K562 (cell line): ENCODE results near the gene PODXL. TPM values are rescaled to one million over a fixed set of nuclear protein-coding genes. Genes with fewer than 3 reads are reported as not detected.

Experiments
- BCL6 ChIP-seq: fragments of 250-450 bp; sonication (Bioruptor Pico); IDR thresholded peaks from 2 replicates; pipeline ENCODE4 v1.4.0; 2020
- CBX3 ChIP-seq, 2 experiments: IDR thresholded peaks; 1 replicate in 1 of 2; 2 replicates in 1 of 2; pipeline ENCODE4 v1.6.1; 2012; ENCODE audit warnings: inconsistent platforms in 2 of 2, low read length in 2 of 2, borderline replicate concordance in 1 of 2, control low read depth in 1 of 2
- ELF2 ChIP-seq: fragments of 250-450 bp; sonication (Bioruptor Pico); IDR thresholded peaks from 2 replicates; pipeline ENCODE4 v1.5.0; 2021; ENCODE audit warnings: mild to moderate bottlenecking
- HNRNPLL ChIP-seq: fragments of 200-400 bp; formaldehyde crosslinking; IDR thresholded peaks from 2 replicates; pipeline ENCODE4 v1.6.1; 2017; ENCODE audit warnings: low read length, low read depth, mild to moderate bottlenecking; ENCODE audit not compliant: poor library complexity, severe bottlenecking
- L3MBTL2 ChIP-seq: fragments of 450-650 bp; IDR thresholded peaks from 2 replicates; pipeline ENCODE4 v1.6.1; 2016; ENCODE audit warnings: mild to moderate bottlenecking, moderate library complexity
- MAFK ChIP-seq: IDR thresholded peaks from 2 replicates; pipeline ENCODE4 v1.6.1; 2011; ENCODE audit warnings: low read length, improper control_type of control experiment
- NFIC ChIP-seq: fragments of 450-650 bp; IDR thresholded peaks from 2 replicates; pipeline ENCODE4 v1.6.1; 2017; ENCODE audit warnings: mild to moderate bottlenecking, inconsistent platforms
- NFIX ChIP-seq: fragments of 250-450 bp; sonication (Bioruptor Pico); IDR thresholded peaks from 2 replicates; pipeline ENCODE4 v1.4.0; 2020; ENCODE audit warnings: low read depth, mild to moderate bottlenecking, moderate library complexity
- NR2F6 ChIP-seq: fragments of 450-650 bp; formaldehyde crosslinking; IDR thresholded peaks from 2 replicates; pipeline ENCODE4 v1.4.0; 2020; ENCODE audit warnings: mild to moderate bottlenecking
- PHB ChIP-seq: fragments of 250-450 bp; sonication (Bioruptor Pico); IDR thresholded peaks from 2 replicates; pipeline ENCODE4 v1.5.0; 2021
- POU5F1 ChIP-seq: fragments of 150-350 bp; IDR thresholded peaks from 2 replicates; pipeline ENCODE4 v1.6.1; 2014; ENCODE audit warnings: borderline replicate concordance, low read length, low read depth, mild to moderate bottlenecking; ENCODE audit not compliant: partially characterized antibody
- SMC3 ChIP-seq: conservative IDR thresholded peaks from 2 replicates; pipeline ENCODE4 v1.6.1; 2011; ENCODE audit warnings: low read depth, low read length, improper control_type of control experiment; ENCODE audit not compliant: insufficient read depth
- TAF9B ChIP-seq: fragments of 450-650 bp; IDR thresholded peaks from 2 replicates; pipeline ENCODE4 v1.6.1; 2018; ENCODE audit warnings: mild to moderate bottlenecking; ENCODE audit not compliant: partially characterized antibody
- TEAD1 ChIP-seq, 2 experiments: fragments of 450-650 bp in 1 of 2; sonication (generic) in 1 of 2; formaldehyde crosslinking; IDR thresholded peaks; 2 replicates each; pipeline versions ENCODE4 v1.4.0 to v1.8.0; 2020 to 2022; ENCODE audit warnings: mild to moderate bottlenecking in 2 of 2, missing genetic modification reagents in 1 of 2
- XRCC5 ChIP-seq: fragments of 200-400 bp; formaldehyde crosslinking; IDR thresholded peaks from 2 replicates; pipeline ENCODE4 v1.6.1; 2017; ENCODE audit warnings: low read depth, mild to moderate bottlenecking, low read length
- ZFP36 ChIP-seq: fragments of 150-350 bp; IDR thresholded peaks from 2 replicates; pipeline ENCODE4 v1.6.1; 2018; ENCODE audit warnings: low read length, low read depth; ENCODE audit not compliant: partially characterized antibody
- ZNF263 ChIP-seq: sonication (generic); formaldehyde crosslinking; IDR thresholded peaks from 2 replicates; pipeline ENCODE4 v1.8.0; 2022; ENCODE audit warnings: mild to moderate bottlenecking, missing genetic modification reagents, borderline replicate concordance
- ZNF764 ChIP-seq: fragments of 250-450 bp; sonication (Bioruptor Pico); IDR thresholded peaks from 2 replicates; pipeline ENCODE4 v1.4.0; 2020; ENCODE audit warnings: low read depth, mild to moderate bottlenecking, moderate library complexity
- polyA plus RNA-seq, 8 experiments: library from polyadenylated mRNA; depleted of rRNA in 4 of 8; stranded (reverse) in 5 of 8; unstranded in 3 of 8; fragments of >200 nt; fragmentation: Nextera tagmentation in 2 of 8; fragmentation: Illumina TruSeq in 1 of 8; extraction: Ambion mirVana in 2 of 8; extraction: Trizol in 1 of 8; gene quantifications; 2 replicates each; pipeline versions ENCODE4 v1.2.1 to v1.2.3, GENCODE V29; 2011 to 2014; ENCODE audit warnings: inconsistent platforms in 1 of 8, missing spikeins in 1 of 8
- total RNA-seq, 7 experiments: library from RNA; depleted of rRNA in 6 of 7; stranded (reverse); fragments of >200 nt in 6 of 7; fragmentation: Illumina TruSeq in 2 of 7; extraction: Trizol in 2 of 7; gene quantifications; 2 replicates each; pipeline versions ENCODE4 v1.2.1 to v1.2.3, GENCODE V29; 2011 to 2021; ENCODE audit warnings: low replicate concordance in 1 of 7
- TF ChIP-seq, protein P1 (sequence below): sonication (generic); formaldehyde crosslinking; IDR thresholded peaks from 2 replicates; pipeline ENCODE4 v1.8.0; 2022; ENCODE audit warnings: missing genetic modification reagents, mild to moderate bottlenecking, borderline replicate concordance
- TF ChIP-seq, protein P2 (sequence below), 2 experiments: fragments of 450-650 bp; formaldehyde crosslinking in 1 of 2; IDR thresholded peaks; 2 replicates each; pipeline versions ENCODE4 v1.4.0 to v1.6.1; 2014 to 2020; ENCODE audit warnings: mild to moderate bottlenecking in 2 of 2, borderline replicate concordance in 1 of 2, low read depth in 1 of 2

PODXL gene
- total and polyA plus RNA-seq, 9 of the 15 experiments (the other 6 are each of a cell fraction or from before 2014, with no cell fraction given) = 0.01 to 0.73 (median 0.07) TPM

DNA sequence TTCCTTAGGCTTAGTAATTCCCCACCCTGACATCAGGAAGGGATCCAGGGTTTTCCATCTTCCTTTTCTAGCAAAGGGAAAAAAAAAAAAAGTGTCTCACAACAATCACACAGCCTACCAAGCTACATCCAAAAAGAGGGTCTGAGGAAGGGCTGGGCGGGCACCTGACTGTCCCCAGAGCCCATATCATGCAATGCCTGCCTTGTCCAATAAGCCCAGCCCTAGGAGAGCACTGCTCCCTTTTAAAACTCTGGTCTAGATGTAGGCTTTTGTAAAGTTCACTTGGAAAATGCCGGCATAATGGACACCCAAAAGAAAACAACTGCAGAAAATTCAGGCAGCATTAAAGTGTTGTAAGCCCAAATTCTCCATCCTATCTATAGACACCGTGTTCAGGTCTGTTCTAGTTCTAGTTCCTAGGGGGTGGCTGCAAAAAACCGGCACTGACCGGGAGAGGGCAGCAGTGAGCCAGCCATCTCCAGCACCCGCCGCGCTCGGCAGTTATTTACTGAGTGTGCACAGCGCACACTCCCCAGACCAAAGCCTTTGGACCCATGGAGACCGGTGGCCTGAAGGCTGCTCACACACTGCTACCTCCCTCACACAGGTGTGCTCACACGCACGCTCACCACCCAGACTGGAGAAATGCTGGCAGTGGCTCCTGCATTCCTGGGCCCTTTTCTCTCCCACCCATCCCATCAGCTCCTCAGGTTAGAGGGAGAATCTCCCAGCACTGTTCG, 48.7 kb downstream of the PODXL start (continued):
- TF ChIP-seq TEAD1 (CRISPR knock-in tag; IDR thresholded peaks at IDR 0.05) (0 out of 4 replicates have a peak, but pooled peaks of 1 of the 2 experiments have one; percentile 31), POU5F1 (peak; percentile 32), SMC3 (peak; percentile 93), NFIC (no peak), BCL6 (CRISPR knock-in tag) (no peak), PHB (peak; percentile 64; the same call in 1 of the 2 replicates), ELF2 (CRISPR knock-in tag) (0 out of 2 replicates have a peak, but pooled peaks have one; percentile 46), NR2F6 (CRISPR knock-in tag) (no peak), HNRNPLL (no peak), TAF9B (no peak), ZNF263 (CRISPR knock-in tag) (0 out of 2 replicates have a peak, but pooled peaks have one; percentile 35), L3MBTL2 (no peak), XRCC5 (peak; percentile 66; the same call in 1 of the 2 replicates), ZNF764 (CRISPR knock-in tag) (no peak), CBX3 (IDR thresholded peaks at IDR 0.05; ENCODE audit: borderline replicate concordance in 1 of 2, low read length in 2 of 2) (peak in 1 of 2 experiments; percentile 34; a peak in 1 of 3 replicates), ZFP36 (peak; percentile 45), MAFK (no peak), NFIX (CRISPR knock-in tag) (no peak)
- TF ChIP-seq, protein P1, sequence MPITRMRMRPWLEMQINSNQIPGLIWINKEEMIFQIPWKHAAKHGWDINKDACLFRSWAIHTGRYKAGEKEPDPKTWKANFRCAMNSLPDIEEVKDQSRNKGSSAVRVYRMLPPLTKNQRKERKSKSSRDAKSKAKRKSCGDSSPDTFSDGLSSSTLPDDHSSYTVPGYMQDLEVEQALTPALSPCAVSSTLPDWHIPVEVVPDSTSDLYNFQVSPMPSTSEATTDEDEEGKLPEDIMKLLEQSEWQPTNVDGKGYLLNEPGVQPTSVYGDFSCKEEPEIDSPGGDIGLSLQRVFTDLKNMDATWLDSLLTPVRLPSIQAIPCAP = no peak
- TF ChIP-seq, protein P2, sequence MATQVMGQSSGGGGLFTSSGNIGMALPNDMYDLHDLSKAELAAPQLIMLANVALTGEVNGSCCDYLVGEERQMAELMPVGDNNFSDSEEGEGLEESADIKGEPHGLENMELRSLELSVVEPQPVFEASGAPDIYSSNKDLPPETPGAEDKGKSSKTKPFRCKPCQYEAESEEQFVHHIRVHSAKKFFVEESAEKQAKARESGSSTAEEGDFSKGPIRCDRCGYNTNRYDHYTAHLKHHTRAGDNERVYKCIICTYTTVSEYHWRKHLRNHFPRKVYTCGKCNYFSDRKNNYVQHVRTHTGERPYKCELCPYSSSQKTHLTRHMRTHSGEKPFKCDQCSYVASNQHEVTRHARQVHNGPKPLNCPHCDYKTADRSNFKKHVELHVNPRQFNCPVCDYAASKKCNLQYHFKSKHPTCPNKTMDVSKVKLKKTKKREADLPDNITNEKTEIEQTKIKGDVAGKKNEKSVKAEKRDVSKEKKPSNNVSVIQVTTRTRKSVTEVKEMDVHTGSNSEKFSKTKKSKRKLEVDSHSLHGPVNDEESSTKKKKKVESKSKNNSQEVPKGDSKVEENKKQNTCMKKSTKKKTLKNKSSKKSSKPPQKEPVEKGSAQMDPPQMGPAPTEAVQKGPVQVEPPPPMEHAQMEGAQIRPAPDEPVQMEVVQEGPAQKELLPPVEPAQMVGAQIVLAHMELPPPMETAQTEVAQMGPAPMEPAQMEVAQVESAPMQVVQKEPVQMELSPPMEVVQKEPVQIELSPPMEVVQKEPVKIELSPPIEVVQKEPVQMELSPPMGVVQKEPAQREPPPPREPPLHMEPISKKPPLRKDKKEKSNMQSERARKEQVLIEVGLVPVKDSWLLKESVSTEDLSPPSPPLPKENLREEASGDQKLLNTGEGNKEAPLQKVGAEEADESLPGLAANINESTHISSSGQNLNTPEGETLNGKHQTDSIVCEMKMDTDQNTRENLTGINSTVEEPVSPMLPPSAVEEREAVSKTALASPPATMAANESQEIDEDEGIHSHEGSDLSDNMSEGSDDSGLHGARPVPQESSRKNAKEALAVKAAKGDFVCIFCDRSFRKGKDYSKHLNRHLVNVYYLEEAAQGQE (IDR thresholded peaks at IDR 0.05; ENCODE audit: borderline replicate concordance) = peak; percentile 84
- TF ChIP-seq, protein P2 (CRISPR knock-in tag; IDR thresholded peaks at IDR 0.05; ENCODE audit: low read depth) = no peak
